HG02884 (cell line): Measurements from ENCODE around the gene ATCAY.
"Not testable (repeated sequence)": the region's sequence is repeated elsewhere in the genome, so short reads cannot be mapped to it uniquely, and the experiment has no call there.

Experiments used
- ATAC-seq: cut with Tn5 transposase; IDR thresholded peaks from one replicate; pipeline ENCODE4 v1.9.1; 2021; ENCODE audit warnings: mild to moderate bottlenecking, moderate library complexity; ENCODE audit not compliant: unreplicated experiment

ATCAY gene

DNA sequence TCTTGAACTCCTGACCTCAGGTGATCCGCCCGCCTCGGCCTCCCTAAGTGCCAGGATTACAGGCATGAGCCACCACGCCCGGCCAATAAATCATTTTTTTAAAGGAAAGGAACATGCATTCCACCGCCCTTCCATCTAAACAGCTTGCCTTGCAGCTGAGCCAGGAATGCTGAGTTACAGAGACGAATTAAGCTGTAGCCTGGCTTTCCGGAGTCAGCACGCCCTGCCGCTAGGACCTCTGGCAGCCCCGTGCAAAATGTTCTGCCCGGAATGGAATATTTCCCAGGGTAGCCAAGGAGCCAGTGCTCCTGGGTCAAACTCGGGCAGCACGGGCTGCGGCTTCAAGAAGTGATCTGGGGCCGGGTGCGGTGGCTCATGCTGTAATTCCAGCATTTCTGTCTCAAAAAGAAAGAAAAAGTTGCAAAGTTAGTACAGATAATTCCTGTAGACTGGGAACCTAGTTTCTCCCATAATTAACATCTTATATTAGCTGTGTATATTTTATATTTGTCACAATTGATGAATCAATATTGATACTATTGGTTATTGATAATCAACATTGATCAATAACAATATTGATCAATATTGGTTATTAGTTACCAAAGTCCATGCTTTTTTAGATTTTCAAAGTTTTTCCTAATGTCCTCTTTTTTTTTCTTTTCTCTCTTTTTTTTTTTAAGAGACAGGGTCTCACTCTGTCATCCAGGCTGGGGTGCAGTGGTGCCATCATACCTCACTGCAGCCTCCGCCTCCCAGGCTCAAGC, 19.2 kb downstream of the ATCAY start:
- no peak for ATAC-seq

DNA sequence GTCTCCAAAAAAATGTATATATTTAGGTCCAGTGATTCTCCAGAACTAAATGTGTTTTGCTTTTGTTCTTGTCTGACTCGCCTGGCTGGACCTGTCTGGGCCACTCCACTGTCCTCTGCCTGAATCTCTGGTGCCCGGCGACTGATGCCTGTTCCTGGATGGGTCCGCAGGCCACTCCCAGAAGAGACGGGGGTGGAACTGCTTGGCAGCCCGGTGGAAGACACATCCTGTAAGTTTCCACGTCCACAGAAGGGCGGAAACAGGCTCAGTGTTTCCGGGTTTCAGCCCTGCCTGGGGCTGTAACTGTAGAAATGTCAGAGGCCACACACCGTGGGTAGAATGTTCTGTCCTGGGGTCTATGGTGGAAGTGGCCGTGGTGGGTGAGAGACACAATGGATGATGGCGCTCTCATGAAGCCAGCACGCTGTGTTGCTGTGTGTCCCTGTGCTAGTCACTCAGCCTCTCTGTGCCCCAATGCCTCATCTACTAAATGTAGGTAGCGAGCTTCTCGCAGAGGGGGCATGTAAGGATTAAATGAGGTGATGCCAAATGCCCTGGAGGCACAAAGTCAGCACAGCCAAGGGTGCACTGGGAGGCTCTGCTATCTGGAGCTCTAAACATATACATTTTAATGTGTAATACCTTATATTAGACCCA, 22.0 kb downstream of the ATCAY start:
- ATAC-seq: no peak

DNA sequence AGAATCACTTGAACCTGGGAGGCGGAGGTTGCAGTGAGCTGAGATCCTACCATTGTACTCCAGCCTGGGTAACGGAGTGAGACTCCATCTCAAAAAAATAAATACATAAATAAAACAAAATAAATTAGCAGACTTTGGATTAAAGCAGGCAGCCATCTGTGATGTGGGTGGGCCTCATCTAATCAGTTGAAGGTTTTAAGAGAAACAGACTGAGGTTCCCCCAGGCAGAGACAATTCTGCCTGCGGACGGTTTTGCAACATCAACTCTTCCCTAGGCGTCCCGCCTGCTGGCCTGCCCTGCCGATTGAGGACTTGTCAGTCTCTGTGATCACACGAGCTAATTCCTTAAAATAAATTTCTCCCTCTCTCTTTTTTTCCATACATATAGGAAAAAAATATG, 23.7 kb downstream of the ATCAY start:
- ATAC-seq: no peak

DNA sequence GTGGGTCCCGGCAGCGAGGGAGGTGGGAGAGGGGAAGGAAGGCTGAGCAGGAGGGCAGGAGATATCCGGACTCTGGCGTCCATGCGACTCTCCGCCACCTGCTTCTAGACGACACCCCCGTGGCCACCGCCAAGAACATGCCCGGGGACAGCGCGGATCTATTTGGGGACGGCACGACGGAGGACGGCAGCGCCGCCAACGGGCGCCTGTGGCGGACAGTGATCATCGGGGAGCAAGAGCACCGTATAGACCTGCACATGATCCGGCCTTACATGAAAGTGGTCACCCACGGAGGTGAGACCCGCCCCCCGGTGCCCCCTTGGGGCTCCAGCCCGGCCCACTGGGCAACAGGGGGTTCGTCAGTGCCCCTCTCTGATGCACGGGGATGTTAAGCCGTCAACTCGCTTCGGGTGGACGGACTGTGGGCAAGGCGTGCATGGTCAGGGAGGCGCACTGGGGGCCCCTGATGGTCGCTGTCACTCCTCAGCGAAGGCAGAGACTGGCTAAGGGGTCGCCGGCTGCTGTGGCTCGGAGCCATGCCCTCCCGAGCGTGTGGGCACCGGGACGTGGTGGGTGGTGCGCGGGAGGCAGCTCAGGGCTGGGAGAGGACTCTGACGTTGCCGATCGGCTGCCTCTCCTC, 27.3 kb downstream of the ATCAY start:
- ATAC-seq: no peak

DNA sequence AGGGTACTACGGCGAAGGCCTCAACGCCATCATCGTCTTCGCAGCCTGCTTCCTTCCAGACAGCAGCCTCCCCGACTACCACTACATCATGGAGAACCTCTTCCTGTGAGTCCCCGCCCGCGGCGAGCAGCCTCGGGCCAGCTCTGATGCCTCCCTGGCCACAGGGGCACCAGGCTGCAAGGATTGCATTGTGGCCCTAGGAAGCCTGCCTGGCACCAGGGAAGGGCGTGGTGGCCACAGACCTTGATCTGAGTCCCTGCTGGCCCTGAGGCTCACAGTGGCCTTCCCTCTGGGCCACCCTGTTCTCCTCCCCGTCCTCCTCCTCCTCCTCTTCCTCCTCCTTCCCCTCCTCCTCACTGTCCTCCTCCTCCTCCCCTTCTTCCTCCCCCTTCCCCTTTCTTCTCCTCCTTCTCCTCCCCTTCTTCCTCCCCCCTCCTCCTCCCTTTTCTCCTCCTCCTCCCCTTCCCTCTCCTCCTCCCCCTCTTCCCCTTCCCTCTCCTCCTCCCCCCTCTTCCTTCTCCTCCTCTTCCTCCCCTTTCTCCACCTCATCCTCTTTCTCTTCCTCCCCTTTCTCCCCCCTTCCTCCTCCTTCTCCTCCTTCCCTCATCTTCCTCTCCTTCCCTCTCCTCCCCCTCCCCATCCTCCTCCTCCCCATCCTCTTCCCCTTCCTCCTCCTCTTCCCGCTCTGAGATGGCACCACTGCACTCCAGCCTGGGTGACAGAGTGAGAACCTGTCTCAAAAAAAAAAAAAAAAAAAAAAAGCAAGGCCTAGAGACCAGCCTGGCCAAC, 28.0 kb downstream of the ATCAY start:
- ATAC-seq: no peak

DNA sequence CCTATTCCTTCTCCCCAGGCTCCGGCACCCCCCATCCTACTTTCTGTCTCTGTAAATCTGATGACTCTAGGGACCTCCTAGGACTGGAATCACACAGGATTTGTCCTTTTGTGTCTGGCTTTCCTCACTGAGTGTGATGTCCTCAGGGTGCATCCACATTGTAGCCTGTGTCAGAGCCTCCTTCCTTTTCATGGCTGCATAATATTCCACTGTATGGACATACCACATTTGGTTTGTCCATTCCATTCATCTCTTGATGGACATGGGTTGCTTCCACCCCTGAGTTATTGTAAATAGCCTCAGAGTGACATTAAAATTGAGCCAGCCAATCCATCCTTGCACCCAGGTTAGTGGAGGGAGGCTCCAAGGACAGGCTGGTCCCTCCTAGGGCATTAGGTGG, 29.6 kb downstream of the ATCAY start:
- ATAC-seq: no peak

DNA sequence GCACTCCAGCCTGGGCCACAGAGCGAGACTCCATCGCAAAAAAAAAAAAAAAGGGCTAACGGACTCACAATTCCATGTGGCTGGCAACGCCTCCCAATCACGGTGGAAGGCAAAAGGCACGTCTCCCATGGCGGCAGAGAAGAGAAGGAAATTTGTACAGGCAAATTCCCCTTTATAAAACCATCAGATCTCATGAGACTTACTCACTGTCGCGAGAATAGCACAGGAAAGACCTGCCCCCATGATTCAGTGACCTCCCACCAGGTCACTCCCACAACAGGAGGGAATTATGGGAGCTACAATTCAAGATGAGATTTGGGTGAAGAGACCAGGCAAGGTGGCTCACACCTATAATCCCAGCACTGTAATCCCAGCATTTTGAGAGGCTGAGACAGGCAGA, 33.7 kb downstream of the ATCAY start:
- no peak for ATAC-seq

DNA sequence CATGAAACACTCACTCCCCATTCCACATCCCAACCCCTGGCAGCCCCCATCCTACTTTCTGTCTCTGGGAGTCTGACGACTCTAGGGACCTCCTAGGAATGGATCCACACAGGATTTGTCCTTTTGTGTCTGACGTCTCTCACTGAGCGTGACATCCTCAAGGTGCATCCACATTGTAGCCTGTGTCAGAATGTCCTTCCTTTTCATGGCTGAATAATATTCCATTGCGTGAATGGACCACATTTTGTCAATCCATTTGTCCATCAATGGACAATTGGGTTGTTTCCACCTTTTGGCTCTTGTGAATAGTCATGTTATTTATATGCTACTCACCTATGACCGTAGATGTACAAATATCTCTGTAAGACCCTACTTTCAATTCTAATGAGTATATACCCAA, 35.5 kb downstream of the ATCAY start:
- ATAC-seq: no peak

DNA sequence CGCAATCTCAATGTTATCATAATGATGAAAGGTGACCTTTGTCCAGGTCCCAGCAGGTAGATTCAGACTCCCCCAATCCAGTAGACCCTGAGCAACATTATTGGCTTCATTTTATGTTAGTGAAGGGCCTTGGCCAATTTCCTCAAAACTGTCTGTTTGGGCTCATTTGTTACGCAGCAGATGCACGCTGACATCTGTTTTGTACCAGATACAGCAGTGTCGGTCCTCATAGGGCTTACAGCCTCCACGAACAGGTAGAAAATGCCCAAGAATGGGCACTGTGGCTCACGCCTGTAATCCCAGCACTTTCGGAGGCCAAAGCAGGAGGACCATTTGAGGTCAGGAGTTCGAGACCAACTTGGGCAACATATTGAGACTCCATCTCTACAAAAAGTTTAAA, 39.3 kb downstream of the ATCAY start:
- ATAC-seq: no peak

DNA sequence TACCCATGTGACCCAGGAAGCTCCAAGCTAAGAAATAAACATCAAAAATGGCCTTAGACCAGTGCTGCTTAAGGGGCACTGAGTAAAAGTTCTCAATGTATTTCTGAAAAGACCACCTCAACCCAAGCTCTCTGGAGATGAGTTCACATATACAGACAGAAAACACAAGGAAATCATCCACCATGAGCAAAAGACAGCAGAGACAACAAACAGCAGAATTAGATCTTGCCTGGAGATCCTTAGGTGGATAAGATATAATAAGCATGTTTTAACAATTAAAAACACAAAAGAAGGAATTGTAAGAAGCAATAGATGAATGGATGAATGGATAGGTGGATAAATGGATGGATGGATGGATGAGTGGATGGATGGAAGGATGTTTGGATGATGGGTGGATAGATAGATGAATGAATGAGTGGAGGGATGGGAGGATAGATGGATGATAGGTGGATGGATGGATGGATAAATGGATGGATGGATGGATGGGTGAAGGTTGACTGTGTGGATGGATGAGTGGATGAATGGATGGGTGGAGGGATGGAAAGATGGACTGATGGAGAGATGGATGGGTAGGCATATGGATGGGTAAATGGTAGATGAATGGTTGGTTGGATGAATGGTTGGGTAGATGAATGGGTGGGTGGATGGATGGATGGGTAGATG, 42.7 kb downstream of the ATCAY start:
- ATAC-seq: no peak

DNA sequence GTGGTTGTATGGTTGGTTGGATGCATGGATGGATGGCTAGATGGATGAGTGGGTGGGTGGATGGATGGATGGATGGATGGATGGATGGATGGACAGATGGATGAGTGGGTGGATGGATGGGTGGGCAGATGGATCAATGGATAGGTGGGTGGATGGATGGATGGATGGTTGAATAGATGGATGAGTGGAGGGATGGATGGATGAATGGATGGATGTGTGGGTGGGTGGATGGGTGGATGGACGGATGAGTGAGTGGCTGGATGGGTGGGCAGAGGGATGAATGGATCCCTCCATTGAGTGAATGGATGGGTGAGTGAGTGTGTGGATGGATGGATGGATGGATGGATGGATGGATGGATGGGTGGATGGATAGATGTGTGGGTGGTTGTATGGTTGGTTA, 43.4 kb downstream of the ATCAY start:
- ATAC-seq: no peak

DNA sequence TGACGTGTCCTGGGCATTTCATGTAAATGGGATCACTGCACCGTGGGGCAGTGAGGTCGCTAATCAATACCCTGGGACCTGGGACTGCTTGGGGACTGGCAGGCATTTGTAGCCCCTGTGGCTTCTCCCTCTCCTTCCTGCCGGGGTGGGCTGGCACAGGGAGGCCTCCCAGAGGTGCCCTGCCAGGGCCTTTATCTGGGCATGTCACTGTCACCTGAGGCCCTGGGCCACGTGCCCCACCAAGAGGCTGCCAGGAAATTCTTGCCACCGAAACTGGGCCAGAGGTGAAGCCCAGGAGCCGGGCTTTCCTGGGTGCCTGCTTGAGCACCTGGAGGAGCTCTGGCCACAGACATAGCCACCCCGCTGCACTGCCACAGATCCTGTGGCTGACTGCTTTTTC, 50.6 kb downstream of the ATCAY start:
- no peak for ATAC-seq

DNA sequence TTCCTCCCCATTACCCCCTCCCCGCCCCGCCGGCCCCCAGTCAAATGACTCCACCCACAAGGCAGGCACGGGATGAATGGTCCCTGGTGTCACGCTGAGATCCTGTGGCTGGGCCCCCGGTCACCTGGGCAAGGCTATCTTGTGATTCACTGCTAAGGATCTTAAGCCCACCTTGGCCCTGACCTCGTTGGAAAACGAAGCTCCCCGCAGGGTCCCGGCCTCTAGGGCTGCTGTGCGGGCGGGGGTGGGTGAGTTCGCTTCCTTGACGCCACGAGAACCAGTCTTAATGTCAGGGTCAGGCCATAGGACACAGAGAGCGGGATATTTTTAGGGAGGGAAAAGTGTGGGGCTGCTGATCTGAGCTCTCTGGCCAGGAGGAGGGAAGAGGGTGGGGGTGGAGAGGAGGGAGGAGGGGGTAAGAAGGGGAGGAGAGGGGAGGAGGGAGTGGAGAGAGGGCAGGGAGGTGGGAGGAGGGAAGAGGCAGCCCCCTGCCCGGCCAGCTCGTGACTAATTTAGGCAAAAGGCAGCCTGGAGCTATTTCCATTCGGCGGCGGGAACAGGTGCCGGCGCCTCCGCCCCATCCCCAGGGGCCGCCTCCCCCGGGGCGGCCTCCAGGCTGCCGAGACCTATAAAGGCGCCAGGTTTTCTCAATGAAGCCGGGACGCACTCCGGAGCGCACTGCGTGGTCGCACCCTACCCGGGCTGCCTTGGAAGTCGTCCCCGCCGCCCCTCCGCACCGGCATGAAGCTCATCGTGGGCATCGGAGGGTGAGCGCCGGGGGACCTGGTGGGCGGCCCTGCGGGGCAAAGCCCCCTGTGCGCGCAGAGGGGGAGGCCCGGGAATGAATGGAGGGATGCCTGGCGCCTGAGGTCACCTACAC, 52.7 kb downstream of the ATCAY start, which contains the start of gene NMRK2:
NMRK2 (plus strand) TSS at position 139 of the 880 bp plus-strand sequence; CDS start at position 742, 603 bp downstream.
- no peak for ATAC-seq

DNA sequence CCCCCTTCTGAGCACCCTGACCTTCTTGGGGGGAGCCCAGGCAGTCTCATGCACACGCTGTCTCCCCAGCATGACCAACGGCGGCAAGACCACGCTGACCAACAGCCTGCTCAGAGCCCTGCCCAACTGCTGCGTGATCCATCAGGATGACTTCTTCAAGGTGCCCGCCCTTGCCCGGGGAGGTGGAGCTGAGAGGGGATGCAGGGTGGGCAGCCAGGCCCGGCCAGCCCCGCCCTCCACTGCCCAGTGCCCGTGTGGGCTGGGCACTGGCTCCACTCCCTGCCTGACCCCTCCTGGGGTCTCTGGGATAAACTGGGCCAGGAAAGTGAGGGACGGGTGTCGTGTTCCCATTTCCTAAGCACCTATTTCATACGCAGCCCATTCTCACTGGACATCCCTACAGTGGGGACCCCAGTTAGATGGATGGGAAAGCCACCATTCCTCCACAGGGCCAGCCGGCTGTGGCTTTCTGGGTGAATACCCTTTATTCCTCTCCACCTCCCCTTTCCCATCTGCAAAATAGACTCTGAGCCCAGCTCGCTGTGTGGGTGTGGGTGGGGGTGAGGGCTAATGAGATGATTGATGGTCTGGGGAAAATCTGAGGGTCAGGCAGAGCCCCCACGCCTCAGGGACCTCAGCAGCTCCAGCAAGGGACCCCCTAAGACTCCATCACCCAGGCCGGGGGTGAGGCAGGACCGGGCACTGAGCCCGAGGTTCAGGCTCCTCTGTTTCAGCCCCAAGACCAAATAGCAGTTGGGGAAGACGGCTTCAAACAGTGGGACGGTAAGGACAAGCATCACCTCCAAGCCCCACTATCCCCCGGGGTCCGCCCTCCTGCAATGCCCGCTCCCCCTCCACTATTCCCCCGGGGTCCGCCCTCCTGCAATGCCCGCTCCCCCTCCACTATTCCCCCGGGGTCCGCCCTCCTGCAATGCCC, 56.3 kb downstream of the ATCAY start:
- no peak for ATAC-seq

DNA sequence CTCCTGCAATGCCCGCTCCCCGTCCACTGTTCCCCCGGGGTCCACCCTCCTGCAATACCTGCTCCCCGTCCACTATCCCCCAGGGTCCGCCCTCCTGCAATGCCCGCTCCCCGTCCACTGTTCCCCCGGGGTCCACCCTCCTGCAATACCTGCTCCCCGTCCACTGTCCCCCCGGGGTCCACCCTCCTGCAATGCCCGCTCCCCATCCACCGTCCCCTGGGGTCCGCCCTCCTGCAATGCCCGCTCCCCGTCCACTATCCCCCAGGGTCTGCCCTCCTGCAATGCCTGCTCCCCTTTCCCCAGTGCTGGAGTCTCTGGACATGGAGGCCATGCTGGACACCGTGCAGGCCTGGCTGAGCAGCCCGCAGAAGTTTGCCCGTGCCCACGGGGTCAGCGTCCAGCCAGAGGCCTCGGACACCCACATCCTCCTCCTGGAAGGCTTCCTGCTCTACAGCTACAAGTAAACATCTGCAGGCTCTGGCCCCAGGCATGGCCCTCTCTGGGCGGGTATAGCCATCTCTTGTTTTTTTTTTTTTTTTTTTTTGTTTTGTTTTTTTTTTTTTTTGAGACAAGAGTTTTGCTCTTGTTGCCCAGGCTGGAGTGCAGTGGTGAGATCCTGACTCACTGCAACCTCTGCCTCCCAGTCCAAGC, 57.9 kb downstream of the ATCAY start:
- ATAC-seq: not testable (repeated sequence)

DNA sequence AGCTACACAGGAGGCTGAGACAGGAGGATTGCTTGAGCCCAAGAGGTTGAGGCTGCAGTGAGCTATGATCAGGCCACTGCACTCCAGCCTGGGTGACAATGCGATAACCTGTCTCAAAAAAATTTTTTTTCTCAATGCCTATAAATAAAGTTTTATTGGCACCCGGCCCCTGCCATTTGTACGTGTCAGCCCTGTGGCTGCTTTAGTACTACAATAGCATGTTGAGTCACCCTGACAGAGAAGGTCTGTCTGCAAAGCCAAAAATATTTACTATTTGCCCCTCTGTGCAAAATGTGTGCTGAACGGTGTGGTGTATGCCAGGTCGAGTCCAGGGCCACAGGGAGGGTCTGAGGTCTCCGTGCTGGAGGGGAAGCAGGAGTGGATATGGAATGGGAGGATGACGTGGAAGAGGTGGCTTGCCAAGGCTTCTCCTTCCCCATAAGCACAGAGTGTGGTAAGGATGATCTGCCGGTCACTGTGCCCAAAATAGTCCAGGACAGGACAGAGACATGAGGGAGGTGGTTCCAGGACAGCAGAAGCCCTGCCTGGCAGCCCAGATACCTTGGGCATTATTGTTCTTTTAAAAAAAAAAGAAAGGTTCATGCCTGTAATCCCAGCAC, 62.4 kb downstream of the ATCAY start:
- ATAC-seq: no peak

DNA sequence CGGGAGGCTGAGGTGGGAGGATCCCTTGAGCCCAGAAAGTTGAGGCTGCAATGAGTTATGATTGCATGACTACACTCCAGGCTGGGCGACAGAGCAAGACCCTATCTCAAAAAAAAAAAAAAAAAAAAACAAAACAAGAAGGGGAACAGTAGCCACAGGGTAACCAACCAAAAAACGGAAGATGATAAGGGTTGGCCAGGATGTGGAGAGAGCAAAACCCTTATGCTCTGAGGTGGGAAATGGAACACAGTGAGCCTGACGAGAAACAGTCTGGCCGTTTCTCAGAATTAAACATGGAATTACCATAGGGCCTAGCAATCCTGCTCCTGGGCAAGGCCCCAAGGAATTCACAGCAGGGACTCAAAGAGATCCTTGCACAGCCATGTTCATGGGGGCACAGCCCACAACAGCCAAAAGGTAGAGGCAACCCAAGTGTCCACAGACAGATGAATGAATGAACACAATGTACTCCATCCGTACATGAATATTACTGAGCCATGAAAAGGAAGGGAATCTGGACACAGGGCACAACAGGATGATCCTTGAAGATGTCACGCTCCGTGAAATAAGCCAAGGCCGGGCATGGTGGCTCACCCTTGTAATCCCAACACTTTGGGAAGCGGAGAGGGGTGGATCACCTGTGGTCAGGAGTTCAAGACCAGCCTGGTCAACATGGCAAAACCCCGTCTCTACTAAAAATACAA, 63.7 kb downstream of the ATCAY start:
- ATAC-seq: no peak
